Activated naive CD4-positive, alpha-beta T cell treated with Interleukin-2 at 50 U/mL for 16 hours (primary cell): ENCODE results near the gene PAX2.
A peak's percentile ranks its signal among the peaks of the same experiment; 100 is the strongest.

Experiments
- DNase-seq: peaks from one replicate; pipeline ENCODE4 v3.0.0-alpha.2; 2020

PAX2 gene

DNA sequence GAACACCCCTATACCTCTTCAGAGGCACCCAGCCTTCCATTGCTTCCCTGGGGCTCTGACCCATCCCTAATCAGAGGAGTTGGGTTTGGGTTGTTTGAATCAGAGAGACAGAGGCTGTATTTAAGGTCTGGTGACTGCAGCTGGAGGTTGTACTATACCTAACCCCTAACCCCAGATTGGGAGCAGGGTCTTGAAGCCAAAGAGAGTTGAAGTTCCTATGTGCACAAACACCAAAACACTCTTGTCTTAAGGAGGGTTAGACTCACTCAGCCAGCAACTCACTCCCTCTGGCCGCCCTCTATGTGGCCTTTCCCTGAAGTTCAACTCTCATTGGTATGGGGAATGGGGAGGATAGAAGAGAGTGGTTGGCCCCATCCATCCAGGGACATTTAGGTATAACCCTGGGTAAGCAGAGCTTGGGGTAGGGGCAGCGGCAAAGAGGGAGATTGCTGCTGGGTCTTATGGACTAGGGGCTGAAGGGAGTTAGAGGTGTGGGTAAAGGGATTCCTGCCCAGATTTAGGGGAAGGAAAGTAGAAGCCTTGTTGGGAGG, 80.0 kb downstream of the PAX2 start:
- DNase-seq = no peak

DNA sequence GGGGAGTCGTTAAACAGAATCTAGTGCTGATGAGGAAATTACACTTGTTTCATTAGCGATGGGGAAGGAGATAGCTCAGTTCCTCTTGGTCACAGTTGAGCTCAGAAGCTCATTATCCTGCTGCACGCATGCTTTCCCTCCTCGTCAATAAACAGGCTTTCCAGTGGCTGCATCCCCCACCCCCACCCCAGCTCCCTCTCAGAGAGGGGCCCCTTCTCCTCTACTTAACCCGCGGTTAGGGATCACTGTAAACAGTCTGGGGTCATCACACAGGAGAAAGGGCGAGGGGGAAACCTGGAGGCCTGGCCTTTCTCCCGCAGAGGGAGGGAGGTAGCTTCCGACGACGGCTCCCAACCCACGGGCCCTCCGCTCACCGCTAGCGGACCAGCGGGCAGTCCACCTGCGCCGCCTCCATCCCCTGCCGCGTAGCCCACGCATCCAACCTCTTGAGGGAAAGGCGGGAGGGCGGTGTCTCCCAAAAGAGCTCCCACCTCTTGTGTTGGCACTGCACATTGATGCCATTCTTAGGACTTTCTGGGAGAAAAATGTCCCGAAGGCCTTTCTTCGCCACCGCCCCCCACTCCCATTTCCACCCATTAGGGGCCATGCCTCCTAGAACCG, 80.8 kb downstream of the PAX2 start:
- no peak for DNase-seq

DNA sequence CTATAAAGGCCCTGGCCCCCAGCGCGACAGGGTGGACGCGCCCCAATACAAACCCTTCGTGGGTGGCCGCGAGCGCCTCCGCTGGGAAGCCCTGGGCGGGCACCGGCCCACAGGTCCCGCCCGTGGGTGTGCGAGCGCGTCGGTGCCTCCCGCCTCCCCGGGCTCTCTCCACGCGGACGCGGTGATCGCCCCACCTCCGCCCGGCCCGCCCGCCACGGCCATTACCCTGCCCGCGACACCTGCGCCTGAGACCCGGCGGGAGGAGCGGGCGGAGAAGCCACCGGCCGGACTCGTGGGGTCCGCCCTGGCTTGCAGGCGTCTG, 81.2 kb downstream of the PAX2 start:
- DNase-seq = no peak

DNA sequence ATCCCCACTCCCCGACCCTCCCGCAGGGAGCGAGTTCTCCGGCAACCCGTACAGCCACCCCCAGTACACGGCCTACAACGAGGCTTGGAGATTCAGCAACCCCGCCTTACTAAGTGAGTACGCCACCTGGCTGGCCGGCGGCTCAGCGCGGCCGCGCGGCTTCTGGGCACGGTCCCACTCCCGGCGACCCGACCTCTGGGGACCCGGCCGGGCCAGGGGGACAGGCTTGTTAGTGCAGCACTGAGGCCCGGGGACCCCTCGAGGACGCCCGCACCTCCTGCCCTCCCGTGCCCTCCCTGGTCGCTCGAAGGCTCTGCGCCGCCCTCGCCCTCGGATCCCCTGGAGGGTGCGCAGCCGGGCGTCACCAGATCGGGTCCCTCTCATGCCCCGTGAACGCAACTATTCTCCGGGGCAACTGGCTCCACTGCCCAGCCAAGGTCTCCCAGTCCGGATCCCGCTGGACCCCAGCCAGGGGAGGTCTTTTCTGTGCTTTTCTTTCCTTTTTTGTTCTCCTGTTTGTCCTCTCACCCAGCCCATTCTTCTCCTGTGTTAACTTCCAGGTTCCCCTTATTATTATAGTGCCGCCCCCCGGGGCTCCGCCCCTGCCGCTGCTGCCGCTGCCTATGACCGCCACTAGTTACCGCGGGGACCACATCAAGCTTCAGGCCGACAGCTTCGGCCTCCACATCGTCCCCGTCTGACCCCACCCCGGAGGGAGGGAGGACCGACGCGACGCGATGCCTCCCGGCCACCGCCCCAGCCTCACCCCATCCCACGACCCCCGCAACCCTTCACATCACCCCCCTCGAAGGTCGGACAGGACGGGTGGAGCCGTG, 81.8 kb downstream of the PAX2 start:
- DNase-seq = peak; percentile 26

DNA sequence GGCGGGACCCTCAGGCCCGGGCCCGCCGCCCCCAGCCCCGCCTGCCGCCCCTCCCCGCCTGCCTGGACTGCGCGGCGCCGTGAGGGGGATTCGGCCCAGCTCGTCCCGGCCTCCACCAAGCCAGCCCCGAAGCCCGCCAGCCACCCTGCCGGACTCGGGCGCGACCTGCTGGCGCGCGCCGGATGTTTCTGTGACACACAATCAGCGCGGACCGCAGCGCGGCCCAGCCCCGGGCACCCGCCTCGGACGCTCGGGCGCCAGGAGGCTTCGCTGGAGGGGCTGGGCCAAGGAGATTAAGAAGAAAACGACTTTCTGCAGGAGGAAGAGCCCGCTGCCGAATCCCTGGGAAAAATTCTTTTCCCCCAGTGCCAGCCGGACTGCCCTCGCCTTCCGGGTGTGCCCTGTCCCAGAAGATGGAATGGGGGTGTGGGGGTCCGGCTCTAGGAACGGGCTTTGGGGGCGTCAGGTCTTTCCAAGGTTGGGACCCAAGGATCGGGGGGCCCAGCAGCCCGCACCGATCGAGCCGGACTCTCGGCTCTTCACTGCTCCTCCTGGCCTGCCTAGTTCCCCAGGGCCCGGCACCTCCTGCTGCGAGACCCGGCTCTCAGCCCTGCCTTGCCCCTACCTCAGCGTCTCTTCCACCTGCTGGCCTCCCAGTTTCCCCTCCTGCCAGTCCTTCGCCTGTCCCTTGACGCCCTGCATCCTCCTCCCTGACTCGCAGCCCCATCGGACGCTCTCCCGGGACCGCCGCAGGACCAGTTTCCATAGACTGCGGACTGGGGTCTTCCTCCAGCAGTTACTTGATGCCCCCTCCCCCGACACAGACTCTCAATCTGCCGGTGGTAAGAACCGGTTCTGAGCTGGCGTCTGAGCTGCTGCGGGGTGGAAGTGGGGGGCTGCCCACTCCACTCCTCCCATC, 82.7 kb downstream of the PAX2 start:
- peak; percentile 20 for DNase-seq

DNA sequence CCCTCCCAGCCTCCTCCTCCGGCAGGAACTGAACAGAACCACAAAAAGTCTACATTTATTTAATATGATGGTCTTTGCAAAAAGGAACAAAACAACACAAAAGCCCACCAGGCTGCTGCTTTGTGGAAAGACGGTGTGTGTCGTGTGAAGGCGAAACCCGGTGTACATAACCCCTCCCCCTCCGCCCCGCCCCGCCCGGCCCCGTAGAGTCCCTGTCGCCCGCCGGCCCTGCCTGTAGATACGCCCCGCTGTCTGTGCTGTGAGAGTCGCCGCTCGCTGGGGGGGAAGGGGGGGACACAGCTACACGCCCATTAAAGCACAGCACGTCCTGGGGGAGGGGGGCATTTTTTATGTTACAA, 83.3 kb downstream of the PAX2 start:
- peak; percentile 34 for DNase-seq

DNA sequence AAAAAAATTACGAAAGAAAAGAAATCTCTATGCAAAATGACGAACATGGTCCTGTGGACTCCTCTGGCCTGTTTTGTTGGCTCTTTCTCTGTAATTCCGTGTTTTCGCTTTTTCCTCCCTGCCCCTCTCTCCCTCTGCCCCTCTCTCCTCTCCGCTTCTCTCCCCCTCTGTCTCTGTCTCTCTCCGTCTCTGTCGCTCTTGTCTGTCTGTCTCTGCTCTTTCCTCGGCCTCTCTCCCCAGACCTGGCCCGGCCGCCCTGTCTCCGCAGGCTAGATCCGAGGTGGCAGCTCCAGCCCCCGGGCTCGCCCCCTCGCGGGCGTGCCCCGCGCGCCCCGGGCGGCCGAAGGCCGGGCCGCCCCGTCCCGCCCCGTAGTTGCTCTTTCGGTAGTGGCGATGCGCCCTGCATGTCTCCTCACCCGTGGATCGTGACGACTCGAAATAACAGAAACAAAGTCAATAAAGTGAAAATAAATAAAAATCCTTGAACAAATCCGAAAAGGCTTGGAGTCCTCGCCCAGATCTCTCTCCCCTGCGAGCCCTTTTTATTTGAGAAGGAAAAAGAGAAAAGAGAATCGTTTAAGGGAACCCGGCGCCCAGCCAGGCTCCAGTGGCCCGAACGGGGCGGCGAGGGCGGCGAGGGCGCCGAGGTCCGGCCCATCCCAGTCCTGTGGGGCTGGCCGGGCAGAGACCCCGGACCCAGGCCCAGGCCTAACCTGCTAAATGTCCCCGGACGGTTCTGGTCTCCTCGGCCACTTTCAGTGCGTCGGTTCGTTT, 83.9 kb downstream of the PAX2 start:
- DNase-seq = no peak

DNA sequence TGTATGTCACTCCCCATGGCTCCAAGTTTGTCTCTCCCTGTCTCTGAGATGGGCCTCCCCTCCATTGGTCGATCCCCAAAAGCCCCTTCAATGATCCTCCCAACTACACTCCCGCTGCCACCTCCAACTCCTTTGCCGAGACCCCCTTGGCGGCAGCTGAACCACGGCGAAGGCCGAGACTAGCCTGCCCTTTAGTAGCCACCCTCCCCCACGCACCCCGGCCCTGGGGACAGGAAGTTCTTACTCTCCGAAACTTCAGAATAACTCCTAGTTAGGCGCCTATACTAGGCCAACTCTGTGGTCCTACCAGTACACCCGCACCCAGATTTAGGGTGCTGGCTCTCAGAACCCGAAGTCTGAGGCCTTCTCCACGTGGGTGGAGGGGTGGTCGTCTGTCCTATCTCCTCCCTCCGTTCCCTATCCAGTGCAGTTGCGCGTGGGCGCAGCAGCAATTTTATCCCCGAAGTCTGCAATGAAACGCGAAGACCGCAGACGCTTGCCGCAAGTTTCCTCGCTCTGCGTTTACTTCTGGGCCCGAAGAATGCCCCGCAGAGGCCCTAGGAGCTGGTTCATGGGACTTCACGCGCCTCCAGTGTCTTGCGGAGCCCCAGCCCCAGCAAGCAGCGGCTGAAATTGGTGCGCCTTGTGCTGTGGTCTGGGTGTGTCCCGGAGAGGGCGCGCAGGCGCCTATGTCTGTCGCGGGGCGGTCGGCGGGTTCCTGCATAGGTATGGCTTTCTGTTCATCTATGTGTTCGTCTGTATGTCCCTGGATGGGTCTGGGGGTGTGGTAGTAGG, 84.7 kb downstream of the PAX2 start:
- no peak for DNase-seq

DNA sequence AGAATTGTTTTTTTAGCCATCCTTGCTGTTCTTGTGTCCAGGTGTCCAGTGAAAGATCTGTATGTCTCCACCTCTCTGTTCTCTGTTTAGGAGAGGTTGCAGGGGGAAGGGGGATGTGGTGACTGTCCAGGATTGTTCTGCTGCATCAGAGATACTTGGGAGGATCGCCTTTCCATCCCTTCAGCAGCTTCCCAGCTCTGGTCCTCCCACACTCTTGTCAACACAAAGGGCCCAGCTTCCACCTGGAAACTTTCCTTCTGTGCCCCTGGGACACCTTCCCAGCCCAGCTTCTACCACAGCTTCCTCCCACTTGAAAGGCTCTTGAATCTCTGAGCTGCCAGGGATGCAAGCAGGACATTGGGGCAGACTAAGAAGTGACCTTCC, 85.3 kb downstream of the PAX2 start:
- no peak for DNase-seq

DNA sequence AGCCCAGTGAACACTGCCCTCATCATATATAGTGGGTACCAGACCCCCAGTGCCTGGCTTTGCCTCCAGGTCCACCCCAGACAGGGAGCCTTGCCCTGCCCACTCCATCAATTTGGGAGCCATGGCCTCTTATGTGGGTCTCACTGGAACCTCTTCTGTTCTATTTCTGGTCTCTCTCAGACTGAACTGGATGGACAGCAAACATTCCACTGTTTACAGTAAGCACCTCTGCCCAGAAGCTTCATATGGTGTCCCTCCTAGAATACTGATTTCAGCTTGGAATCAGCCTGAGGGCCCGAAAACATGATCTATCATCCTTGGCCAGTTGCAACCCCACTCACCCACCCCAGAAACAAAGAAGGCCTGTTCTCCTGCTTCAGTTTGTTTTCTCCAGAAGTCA, 86.4 kb downstream of the PAX2 start:
- no peak for DNase-seq

DNA sequence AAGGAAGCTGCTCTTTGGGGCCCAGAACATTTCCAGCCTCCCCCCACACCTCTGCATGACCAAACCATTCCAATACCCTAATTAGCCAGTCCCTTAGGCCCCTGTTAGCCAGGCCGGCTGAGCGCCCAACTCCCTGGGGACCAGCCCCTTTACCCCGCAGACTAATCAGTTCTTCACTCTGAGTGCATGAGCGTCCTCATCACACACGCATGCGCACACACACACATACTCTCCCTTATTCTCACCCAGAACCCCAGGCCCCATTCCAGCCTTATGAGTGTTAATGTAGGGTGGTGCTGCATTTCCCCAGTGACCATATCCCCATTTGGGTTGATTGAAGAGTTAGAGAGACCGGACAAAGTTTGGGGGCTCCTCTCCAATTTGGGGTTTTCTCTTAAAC, 90.4 kb downstream of the PAX2 start:
- DNase-seq = no peak

DNA sequence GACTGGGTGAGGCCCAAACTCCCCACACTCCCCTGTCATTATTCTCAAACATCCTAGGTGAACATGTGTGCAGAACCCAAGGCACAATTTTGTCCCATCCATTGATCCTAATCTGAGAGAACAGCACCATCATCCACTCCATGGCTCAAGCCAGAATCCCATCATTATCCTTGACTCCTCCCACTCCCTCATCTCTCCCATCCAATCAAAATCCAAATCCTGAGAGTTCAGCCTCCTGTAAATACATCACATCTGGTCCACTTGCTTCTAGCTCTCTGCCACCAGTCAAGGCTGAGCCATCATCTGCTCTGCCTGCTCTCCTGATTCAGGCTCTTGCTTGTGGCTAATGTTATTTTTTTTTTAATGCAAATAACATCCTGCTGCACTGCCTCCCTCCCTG, 91.5 kb downstream of the PAX2 start:
- no peak for DNase-seq

DNA sequence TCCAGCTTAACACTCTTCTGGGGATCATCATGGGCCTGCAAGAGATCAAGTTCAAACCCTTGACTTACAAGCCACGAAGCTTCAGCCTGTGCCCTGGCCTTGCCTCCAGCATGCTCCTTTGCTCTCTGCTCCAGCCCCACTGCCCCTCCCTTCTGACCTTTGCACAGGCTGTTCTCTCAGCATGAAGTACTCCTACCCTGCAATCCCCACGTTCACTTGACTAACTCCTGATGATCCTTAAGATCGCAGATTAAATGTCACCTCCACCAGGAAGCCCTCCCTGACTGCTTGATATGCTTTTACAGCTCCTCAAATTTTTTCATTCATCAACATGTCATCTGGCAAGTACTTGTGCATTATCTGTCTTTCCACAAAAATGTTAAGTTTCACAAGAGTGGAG, 91.9 kb downstream of the PAX2 start:
- DNase-seq = no peak

DNA sequence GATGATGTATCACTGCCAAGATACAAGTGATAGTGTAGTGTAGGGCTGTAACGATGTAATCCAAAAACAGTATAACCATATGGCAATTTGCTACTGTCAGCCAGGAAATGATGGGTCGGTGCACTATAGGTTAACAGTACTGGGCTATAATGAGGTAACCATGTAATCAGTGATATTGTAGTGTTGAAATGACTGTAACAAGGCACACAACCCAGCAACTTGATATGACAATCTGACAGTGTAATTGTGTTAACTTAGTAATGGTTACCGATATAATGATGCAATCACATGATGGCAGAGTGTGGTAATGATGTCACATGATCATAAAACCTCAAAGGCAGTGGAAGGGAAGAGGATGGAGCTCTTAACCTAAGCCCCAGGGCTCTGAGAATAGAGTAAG, 93.6 kb downstream of the PAX2 start:
- DNase-seq = no peak

DNA sequence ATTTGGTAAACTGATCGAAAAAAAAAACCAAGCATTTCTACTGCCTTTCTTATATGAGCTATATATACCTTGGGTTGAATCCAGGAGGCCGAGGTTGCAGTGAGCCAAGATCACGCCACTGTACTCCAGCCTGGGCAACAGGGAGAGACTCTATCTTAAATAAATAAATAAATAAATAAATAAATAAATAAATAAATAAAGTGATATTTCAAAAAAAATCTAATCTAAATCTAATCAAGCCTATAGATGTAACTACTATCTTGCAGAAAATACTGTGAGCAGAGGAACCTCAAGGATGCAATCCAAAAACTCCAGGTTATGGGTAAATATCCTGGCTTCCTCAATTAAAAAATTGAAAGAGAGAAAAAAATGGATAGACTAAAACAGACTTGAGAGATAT, 96.1 kb downstream of the PAX2 start:
- DNase-seq = no peak

DNA sequence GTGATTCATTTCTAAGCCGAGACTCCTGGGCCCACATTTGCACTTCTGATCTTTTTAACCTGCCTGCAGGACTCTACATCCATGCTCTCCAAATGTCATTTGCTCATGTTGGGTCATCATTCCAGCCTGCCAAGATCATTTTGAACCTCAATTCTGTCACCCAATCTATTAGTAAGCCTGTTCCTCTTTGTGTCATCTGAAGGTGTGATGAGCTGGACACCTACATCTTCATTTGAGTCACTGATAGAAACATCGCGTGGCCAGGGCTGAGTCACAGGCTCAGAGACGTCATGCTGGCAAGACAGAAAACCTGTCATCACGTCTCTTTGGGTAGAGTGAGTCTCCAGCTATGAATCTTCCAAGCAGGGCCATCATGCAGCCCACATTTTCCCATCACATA, 102.1 kb downstream of the PAX2 start:
- peak; percentile 75 for DNase-seq

DNA sequence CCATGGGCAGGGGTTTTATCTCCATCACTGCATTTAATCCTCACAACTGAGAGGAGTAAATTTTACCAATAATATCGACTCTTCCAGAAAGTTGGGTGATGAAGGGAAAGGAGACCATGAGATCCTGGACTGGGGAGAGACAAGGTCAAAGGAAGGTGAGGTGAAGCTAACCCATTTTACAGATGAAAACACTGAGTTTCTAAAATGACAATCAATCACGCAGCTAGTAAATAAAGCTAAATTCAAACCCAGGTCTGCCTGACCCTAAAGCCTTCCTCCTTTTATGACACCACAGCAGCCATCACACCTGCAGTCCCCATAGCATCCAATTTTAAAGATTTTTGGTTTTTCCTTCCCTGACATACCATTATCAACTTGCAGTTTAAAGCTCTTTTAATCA, 103.4 kb downstream of the PAX2 start:
- no peak for DNase-seq

DNA sequence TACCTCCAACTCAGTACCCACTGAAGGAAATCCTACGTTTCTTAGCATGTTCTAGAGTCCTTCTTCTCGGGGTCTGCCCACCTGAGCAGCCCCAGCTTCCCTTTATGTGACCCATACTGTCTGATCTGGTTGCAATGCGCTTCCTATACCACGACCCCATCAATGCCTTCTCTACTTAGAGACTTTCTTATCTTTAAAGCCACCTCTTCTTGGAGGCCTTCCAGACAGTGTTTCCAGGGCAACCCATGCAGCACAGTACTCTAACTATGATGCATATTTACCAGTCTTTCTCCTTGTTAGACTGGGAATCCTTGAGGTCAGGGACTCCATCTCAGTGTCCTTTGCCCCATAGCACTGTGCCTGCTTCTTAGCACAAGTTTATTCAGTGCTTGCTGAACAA, 112.9 kb downstream of the PAX2 start:
- DNase-seq = no peak

DNA sequence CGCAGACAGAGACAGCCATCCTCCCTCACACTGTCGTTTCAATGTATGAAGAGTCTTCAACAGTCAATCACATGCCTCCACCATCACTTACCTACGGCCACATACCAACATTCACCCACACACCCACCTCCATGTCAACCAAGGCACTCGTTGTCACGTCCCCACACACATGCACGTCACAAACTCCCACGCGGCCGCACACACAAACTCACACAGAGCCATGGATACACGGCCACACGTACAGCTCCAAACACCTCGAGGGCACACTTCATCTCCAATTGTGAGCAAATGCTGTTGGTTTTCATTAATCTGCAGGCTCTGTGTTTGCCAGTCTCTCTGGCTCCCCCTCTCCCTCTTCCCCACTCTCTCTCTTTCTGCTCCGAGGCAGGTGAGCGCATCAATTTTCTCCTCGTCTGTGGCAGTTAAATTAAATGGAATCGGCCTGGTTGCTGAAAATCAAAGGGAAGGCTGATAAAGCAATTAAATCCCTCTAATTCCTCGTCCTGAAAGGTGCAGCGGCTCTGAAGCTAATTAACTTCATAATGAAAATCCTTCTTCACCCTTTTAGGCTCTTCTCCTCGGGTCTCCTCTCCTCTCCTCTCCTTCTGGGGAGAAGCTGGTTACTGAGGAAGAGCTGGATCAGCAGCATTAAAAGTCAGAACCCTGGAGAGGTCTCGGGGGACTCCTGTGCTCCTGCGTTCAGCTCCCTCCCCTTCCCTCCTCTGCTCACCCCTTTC, 113.5 kb downstream of the PAX2 start:
- DNase-seq = no peak

DNA sequence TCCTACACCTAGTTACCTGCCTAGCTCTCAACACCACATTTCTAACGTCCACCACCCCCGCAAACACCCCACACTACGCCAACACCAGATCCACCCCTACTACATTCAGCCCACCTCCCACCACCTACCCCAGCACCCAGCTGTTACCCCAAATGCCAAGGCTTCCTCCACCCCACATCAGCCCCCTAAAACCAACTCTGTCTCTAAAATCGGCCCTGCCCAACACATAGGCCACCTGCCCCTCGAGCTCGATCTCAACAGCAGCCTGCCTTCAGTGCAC, 114.0 kb downstream of the PAX2 start:
- no peak for DNase-seq

DNA sequence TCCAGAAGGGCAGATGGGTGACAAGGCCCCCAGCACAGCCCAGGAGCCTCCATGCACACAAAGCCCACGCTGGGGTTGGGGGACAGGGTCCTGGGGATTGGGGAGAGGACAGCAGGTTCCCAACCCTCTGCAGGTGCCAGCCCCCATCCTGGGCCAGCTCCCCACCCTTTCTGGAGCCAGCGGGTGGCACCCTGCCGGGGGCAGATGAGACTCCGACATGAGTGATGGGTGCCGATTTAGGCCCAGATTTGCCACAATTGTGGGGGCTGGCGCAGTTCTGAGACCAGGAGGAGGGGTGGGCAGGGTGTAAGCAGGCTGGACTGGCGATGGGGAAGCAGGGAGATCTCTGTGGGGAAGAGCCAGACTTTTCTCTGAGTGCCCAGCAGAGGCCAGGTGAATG, 118.1 kb downstream of the PAX2 start:
- no peak for DNase-seq
